Renal cortex interstitium (tissue), 11 donors: ENCODE measurements around the gene ADGRG2. TPM values are rescaled to one million over a fixed set of nuclear protein-coding genes. Genes with fewer than 3 reads are reported as not detected.
"Not testable (repeated sequence)": the region's sequence is repeated elsewhere in the genome, so short reads cannot be mapped to it uniquely, and the experiment has no call there.

Experiments used
- DNase-seq, 11 donors: peaks; one replicate each; pipeline ENCODE4 v3.0.0-alpha.2; 2013; ENCODE audit warnings: low read depth in 9 of 11, low spot score in 4 of 11; ENCODE audit errors: extremely low read depth in 1 of 11
- polyA plus RNA-seq, 3 donors: library from polyadenylated mRNA; unstranded; fragments of 120-200 nt; gene quantifications; one replicate each; pipeline ENCODE4 v1.2.1, GENCODE V29; 2013; ENCODE audit not compliant: insufficient read length in 3 of 3

Gene ADGRG2
- polyA plus RNA-seq, 3 donors, result 17.5 to 21.4 (median 20.1) TPM

GRCh38 chrX:19017271-19017670 lies 105.0 kb downstream of the ADGRG2 start:
- DNase-seq, result peak in 6 of 11 donors; percentile 5 to 16 (median 12)

GRCh38 chrX:19016614-19017013 lies 105.7 kb downstream of the ADGRG2 start:
- DNase-seq, result not testable (repeated sequence)

GRCh38 chrX:19007868-19008267 lies 114.4 kb downstream of the ADGRG2 start:
- no peak for DNase-seq

GRCh38 chrX:19007011-19007410 lies 115.3 kb downstream of the ADGRG2 start:
- DNase-seq, result no peak

GRCh38 chrX:19005909-19006308 lies 116.4 kb downstream of the ADGRG2 start:
- DNase-seq, result no peak

- DNase-seq, result no peak
These were observed 118.5 kb downstream of the ADGRG2 start for GRCh38 chrX:19003756-19004155.

- DNase-seq, result no peak
These were observed 123.6 kb downstream of the ADGRG2 start for GRCh38 chrX:18998653-18999052.

- no peak for DNase-seq
These were observed 124.4 kb downstream of the ADGRG2 start for GRCh38 chrX:18997916-18998315.

- DNase-seq, result no peak
These were observed 125.7 kb downstream of the ADGRG2 start for GRCh38 chrX:18996536-18996935.

GRCh38 chrX:18995221-18995620 lies 127.0 kb downstream of the ADGRG2 start:
- DNase-seq, result no peak

- no peak for DNase-seq
These were observed 127.6 kb downstream of the ADGRG2 start for GRCh38 chrX:18994713-18995112.

GRCh38 chrX:18992829-18993228 lies 129.4 kb downstream of the ADGRG2 start:
- no peak for DNase-seq

- DNase-seq, result no peak
These were observed 137.2 kb downstream of the ADGRG2 start for GRCh38 chrX:18985186-18985435.

- DNase-seq, result peak; percentile 50 to 78 (median 60)
These were observed 137.7 kb downstream of the ADGRG2 start for GRCh38 chrX:18984381-18985185.

GRCh38 chrX:18983666-18984380 lies 138.4 kb downstream of the ADGRG2 start, which contains the start of gene PHKA2:
Gene PHKA2 (minus strand): TSS chrX:18984114. CDS start chrX:18983932, 182 bp downstream.
- peak in 5 of 11 donors; percentile 22 to 38 (median 28) for DNase-seq

- no peak for DNase-seq
These were observed 141.0 kb downstream of the ADGRG2 start for GRCh38 chrX:18981124-18981807.

- DNase-seq, result not testable (repeated sequence)
These were observed 142.0 kb downstream of the ADGRG2 start for GRCh38 chrX:18980262-18980661.

- no peak for DNase-seq
These were observed 147.3 kb downstream of the ADGRG2 start for GRCh38 chrX:18974993-18975392.

GRCh38 chrX:18973527-18974192 lies 148.6 kb downstream of the ADGRG2 start:
- no peak for DNase-seq
